COR-L47 (cell line): ENCODE data around the gene IQSEC2.
A peak's percentile ranks its signal among the peaks of the same experiment; 100 is the strongest.

Experiments
- DNase-seq: peaks from one replicate; lab custom pipeline; 2025; lab: John Stamatoyannopoulos, UW

The IQSEC2 gene

GRCh38 chrX:53305219-53305995, 24.0 kb upstream of the IQSEC2 start:
- no peak for DNase-seq

GRCh38 chrX:53303195-53303594, 21.8 kb upstream of the IQSEC2 start:
- DNase-seq: no peak

GRCh38 chrX:53300157-53300556, 18.8 kb upstream of the IQSEC2 start:
- DNase-seq: no peak

GRCh38 chrX:53294024-53294648, 12.8 kb upstream of the IQSEC2 start:
- DNase-seq: peak; percentile 16

GRCh38 chrX:53291596-53291995, 10.2 kb upstream of the IQSEC2 start:
- DNase-seq: no peak

- DNase-seq: peak; percentile 13
Observed at GRCh38 chrX:53290441-53291041, 9.2 kb upstream of the IQSEC2 start.

GRCh38 chrX:53288189-53288588, 6.8 kb upstream of the IQSEC2 start:
- peak; percentile 49 for DNase-seq

GRCh38 chrX:53287493-53288138, 6.2 kb upstream of the IQSEC2 start:
- DNase-seq: peak; percentile 65

GRCh38 chrX:53286171-53286570, 4.8 kb upstream of the IQSEC2 start:
- no peak for DNase-seq

- no peak for DNase-seq
Observed at GRCh38 chrX:53285591-53285990, 4.2 kb upstream of the IQSEC2 start.

- DNase-seq: peak; percentile 16
Observed at GRCh38 chrX:53284684-53285447, 3.5 kb upstream of the IQSEC2 start.

GRCh38 chrX:53283567-53283966, 2.2 kb upstream of the IQSEC2 start:
- no peak for DNase-seq

- no peak for DNase-seq
Observed at GRCh38 chrX:53283099-53283498, 1.7 kb upstream of the IQSEC2 start.

GRCh38 chrX:53281963-53282695, 745 bp upstream of the IQSEC2 start:
- DNase-seq: no peak

- DNase-seq: no peak
Observed at GRCh38 chrX:53280331-53281320, 758 bp downstream of the IQSEC2 start.

GRCh38 chrX:53279296-53280237, 1.8 kb downstream of the IQSEC2 start:
- DNase-seq: no peak

- no peak for DNase-seq
Observed at GRCh38 chrX:53272808-53273337, 8.5 kb downstream of the IQSEC2 start.

GRCh38 chrX:53269536-53270107, 11.8 kb downstream of the IQSEC2 start:
- no peak for DNase-seq
